SU-DHL-6 (cell line): ENCODE data around the gene NEIL3.

Experiments used
- H2AFZ ChIP-seq: fragments of 200-600 bp; sonication (generic); 2 replicates; pipeline ENCODE4 v1.6.1; 2014; ENCODE audit warnings: low read depth, mild to moderate bottlenecking, moderate library complexity, mixed read lengths, antibody characterized with exemption, low read length; ENCODE audit not compliant: severe bottlenecking
- H3F3A ChIP-seq: fragments of 200-600 bp; shearing (Covaris generic); 2 replicates; pipeline ENCODE4 v1.6.0; 2016; ENCODE audit warnings: antibody characterized with exemption, mild to moderate bottlenecking; ENCODE audit not compliant: insufficient read depth
- H3K27ac ChIP-seq: fragments of 200-600 bp; sonication (generic); 2 replicates; pipeline ENCODE4 v1.5.1; 2016; ENCODE audit warnings: low read depth, mild to moderate bottlenecking, low read length, moderate library complexity, mixed read lengths
- H3K27me3 ChIP-seq: fragments of 200-600 bp; sonication (generic), shearing (Covaris generic); 2 replicates; pipeline ENCODE4 v1.6.0; 2014; ENCODE audit warnings: mild to moderate bottlenecking, low read length
- H3K36me3 ChIP-seq: fragments of 200-600 bp; sonication (generic); 2 replicates; pipeline ENCODE4 v1.6.1; 2014; ENCODE audit warnings: mild to moderate bottlenecking, low read length, mixed read lengths
- H3K4me2 ChIP-seq: fragments of 300-600, 200-600 bp; shearing (Covaris generic), sonication (generic); 2 replicates; pipeline ENCODE4 v1.6.0; 2014; ENCODE audit warnings: low read length, low read depth, mild to moderate bottlenecking; ENCODE audit not compliant: poor library complexity, severe bottlenecking
- H3K4me3 ChIP-seq: fragments of 200-600 bp; sonication (generic); 2 replicates; pipeline ENCODE4 v1.5.1; 2014; ENCODE audit warnings: antibody characterized with exemption, low read length, mild to moderate bottlenecking, mixed read lengths; ENCODE audit not compliant: insufficient read depth, poor library complexity, severe bottlenecking
- H3K79me2 ChIP-seq: fragments of 200-600 bp; sonication (generic); 2 replicates; pipeline ENCODE4 v1.6.1; 2014; ENCODE audit warnings: mild to moderate bottlenecking, low read length, moderate library complexity; ENCODE audit not compliant: insufficient read depth
- H3K9ac ChIP-seq: fragments of 200-600 bp; sonication (generic); 2 replicates; pipeline ENCODE4 v1.7.0; 2014; ENCODE audit warnings: mild to moderate bottlenecking, low read length
- H3K9me2 ChIP-seq: fragments of 200-600 bp; sonication (generic); replicated peaks from 2 replicates; pipeline ENCODE4 v1.6.1; 2014; ENCODE audit warnings: low read length; ENCODE audit not compliant: insufficient read depth
- H3K9me3 ChIP-seq: fragments of 200-600 bp; sonication (generic); 2 replicates; pipeline ENCODE4 v1.6.1; 2014; ENCODE audit warnings: low read length, mixed read lengths; ENCODE audit not compliant: insufficient read depth
- H4K20me1 ChIP-seq: fragments of 200-600 bp; sonication (generic); 2 replicates; pipeline ENCODE4 v1.6.1; 2014; ENCODE audit warnings: low read depth, mild to moderate bottlenecking, antibody characterized with exemption, low read length, moderate library complexity, mixed read lengths
- EZH2phosphoT487 ChIP-seq: fragments of 200-600 bp; sonication (generic), shearing (Covaris generic); conservative IDR thresholded peaks from 2 replicates; pipeline ENCODE4 v1.6.1; 2018; ENCODE audit warnings: mild to moderate bottlenecking, antibody characterized with exemption, low read length, moderate library complexity, mixed read lengths
- TF ChIP-seq, protein P1 (sequence below): fragments of 200-600 bp; sonication (generic); IDR thresholded peaks from one replicate; pipeline ENCODE4 v1.5.1; 2017; ENCODE audit warnings: antibody characterized with exemption, mild to moderate bottlenecking, low read length, moderate library complexity; ENCODE audit not compliant: insufficient read depth, poor library complexity, severe bottlenecking

The NEIL3 gene

DNA sequence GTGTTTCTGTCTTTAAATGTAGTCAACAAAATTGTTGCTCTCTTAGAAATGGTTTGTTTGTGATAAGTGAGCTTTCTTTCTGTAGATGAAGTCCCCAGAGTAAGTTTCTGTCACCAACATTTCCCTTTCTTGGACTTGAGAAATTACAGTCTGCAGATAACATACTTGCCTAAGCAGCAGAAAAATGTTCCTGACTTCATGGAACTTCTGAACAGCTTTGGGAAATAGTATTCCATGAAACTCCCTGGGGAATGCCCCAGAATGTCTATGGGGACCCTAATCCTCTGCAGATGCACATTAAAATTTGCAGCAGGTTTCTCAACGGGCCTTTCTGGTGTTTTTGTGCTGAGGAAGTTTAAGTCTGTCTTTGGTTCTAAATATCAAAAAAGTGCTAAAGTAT, 38.6 kb upstream of the NEIL3 start:
- no peaks in the 10 kb centered on the region for H4K20me1 ChIP-seq
- no peak overlapping the region for H3K27ac ChIP-seq
- no peaks in the 10 kb centered on the region for H3F3A ChIP-seq
- no peak overlapping the region for H2AFZ ChIP-seq
- TF ChIP-seq, protein P1, sequence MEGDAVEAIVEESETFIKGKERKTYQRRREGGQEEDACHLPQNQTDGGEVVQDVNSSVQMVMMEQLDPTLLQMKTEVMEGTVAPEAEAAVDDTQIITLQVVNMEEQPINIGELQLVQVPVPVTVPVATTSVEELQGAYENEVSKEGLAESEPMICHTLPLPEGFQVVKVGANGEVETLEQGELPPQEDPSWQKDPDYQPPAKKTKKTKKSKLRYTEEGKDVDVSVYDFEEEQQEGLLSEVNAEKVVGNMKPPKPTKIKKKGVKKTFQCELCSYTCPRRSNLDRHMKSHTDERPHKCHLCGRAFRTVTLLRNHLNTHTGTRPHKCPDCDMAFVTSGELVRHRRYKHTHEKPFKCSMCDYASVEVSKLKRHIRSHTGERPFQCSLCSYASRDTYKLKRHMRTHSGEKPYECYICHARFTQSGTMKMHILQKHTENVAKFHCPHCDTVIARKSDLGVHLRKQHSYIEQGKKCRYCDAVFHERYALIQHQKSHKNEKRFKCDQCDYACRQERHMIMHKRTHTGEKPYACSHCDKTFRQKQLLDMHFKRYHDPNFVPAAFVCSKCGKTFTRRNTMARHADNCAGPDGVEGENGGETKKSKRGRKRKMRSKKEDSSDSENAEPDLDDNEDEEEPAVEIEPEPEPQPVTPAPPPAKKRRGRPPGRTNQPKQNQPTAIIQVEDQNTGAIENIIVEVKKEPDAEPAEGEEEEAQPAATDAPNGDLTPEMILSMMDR, result no peak
- no peak for TF ChIP-seq EZH2phosphoT487
- no peaks in the 10 kb centered on the region for H3K9me2 ChIP-seq
- H3K79me2 ChIP-seq, result no peaks in the 10 kb centered on the region
- H3K9me3 ChIP-seq, result no peaks in the 10 kb centered on the region
- H3K36me3 ChIP-seq, result no peaks in the 10 kb centered on the region
- no peak overlapping the region for H3K9ac ChIP-seq
- no peak overlapping the region for H3K4me2 ChIP-seq
- no peaks in the 10 kb centered on the region for H3K27me3 ChIP-seq
- H3K4me3 ChIP-seq, result no peak overlapping the region

DNA sequence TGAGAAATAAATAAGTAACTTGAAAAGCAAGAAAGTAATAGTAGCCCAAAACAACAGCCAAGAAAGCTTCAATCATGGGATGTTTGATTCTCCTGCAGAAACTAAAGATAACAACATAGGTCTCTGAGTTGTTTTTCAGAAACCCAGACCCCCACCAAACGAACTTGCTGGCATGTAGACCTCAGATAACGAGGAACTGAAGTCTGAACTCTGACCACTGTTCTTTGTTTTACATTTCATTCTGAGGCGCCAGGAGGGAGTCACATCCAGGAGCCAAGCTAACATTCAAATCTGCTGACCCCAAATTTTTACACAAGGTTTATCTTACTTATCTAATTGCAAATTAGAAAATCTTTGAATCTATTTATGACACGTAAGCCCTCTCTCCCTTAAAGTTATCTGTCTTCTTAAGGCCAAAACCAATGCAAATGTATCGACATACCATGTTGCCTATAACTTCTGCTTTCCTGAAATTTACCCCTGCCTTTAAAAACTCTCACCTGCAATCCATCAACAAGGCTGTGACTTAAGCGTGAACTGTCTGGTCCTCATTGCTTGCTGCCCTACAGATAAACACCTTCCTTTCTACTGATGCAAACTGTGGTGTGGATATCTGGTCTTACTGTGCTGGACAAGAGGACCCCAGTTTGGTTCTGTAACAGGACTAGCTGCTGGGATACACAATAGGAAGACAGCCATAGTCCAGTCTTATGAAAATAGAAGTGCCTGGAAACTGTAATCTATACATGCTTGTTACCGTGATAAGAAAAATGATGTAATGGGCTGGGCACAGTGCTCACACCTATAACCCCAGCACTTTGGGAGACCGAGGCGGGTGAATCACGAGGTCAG, 37.5 kb upstream of the NEIL3 start:
- H3K4me2 ChIP-seq, result no peak overlapping the region
- no peak overlapping the region for H2AFZ ChIP-seq

DNA sequence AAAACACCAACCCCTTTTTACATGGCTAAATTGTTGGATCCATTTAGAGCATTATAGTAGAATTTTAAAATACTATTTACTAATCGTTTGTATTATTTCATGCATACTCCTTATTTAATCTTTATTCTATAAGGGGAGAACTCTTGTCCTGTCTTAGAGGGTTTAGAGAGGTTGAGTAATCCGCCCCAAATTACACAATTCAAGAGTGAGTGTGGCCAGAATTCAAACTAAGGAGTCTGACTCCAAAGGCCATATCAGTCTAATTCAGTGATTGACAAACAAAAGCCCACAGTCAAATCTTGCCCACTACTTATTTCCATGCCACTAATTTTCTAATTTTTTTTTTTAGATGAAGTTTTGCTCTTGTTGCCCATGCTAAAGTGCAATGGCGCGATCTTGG, 33.7 kb upstream of the NEIL3 start:
- Histone ChIP-seq H3K36me3 (no peaks in the 10 kb centered on the region), H2AFZ (no peak overlapping the region), H3K4me2 (no peak overlapping the region), H3K27me3 (no peaks in the 10 kb centered on the region), H3K79me2 (no peaks in the 10 kb centered on the region), H3K9me2 (no peaks in the 10 kb centered on the region), H3K9ac (no peak overlapping the region), H3K4me3 (no peak overlapping the region), H3F3A (no peaks in the 10 kb centered on the region), H3K27ac (no peak overlapping the region), H3K9me3 (no peaks in the 10 kb centered on the region), H4K20me1 (no peaks in the 10 kb centered on the region)
- TF ChIP-seq, protein P1, result no peak
- no peak for TF ChIP-seq EZH2phosphoT487

More for the DNA sequence above, 37.5 kb upstream of the NEIL3 start:
- no peak overlapping the region for H3K4me3 ChIP-seq
- H3K9me2 ChIP-seq, result no peaks in the 10 kb centered on the region
- no peaks in the 10 kb centered on the region for H3K36me3 ChIP-seq
- H3K9me3 ChIP-seq, result no peaks in the 10 kb centered on the region
- H3K9ac ChIP-seq, result no peak overlapping the region
- TF ChIP-seq EZH2phosphoT487, result no peak
- TF ChIP-seq, protein P1, result no peak
- no peak overlapping the region for H3K27ac ChIP-seq
- no peaks in the 10 kb centered on the region for H3F3A ChIP-seq
- no peaks in the 10 kb centered on the region for H3K79me2 ChIP-seq
- no peaks in the 10 kb centered on the region for H3K27me3 ChIP-seq
- no peaks in the 10 kb centered on the region for H4K20me1 ChIP-seq
